SHP77 (cell line): ENCODE results near the gene BACH2.
A peak's percentile ranks its signal among the peaks of the same experiment; 100 is the strongest.
"Not testable (repeated sequence)": the region's sequence is repeated elsewhere in the genome, so short reads cannot be mapped to it uniquely, and the experiment has no call there.

Source experiments
- DNase-seq, 2 experiments: peaks; one replicate each; lab custom pipeline; 2025; lab: John Stamatoyannopoulos, UW

Gene BACH2

GRCh38 chr6:90209527-90209926 is 87.1 kb downstream of the BACH2 start:
- DNase-seq = no peak

GRCh38 chr6:90208690-90209089 is 88.0 kb downstream of the BACH2 start:
- not testable (repeated sequence) for DNase-seq

- no peak for DNase-seq
These were observed 92.2 kb downstream of the BACH2 start for GRCh38 chr6:90204327-90205056.

GRCh38 chr6:90203672-90204071 is 93.0 kb downstream of the BACH2 start:
- no peak for DNase-seq

GRCh38 chr6:90202156-90202555 is 94.5 kb downstream of the BACH2 start:
- no peak for DNase-seq

GRCh38 chr6:90199900-90200299 is 96.7 kb downstream of the BACH2 start:
- no peak for DNase-seq

GRCh38 chr6:90198758-90199425 is 97.8 kb downstream of the BACH2 start:
- no peak for DNase-seq

GRCh38 chr6:90197854-90198496 is 98.7 kb downstream of the BACH2 start:
- DNase-seq = peak; percentile 75 to 80

- DNase-seq = no peak
These were observed 101.4 kb downstream of the BACH2 start for GRCh38 chr6:90195094-90195829.

GRCh38 chr6:90194371-90194841 is 102.2 kb downstream of the BACH2 start:
- no peak for DNase-seq

- no peak for DNase-seq
These were observed 103.3 kb downstream of the BACH2 start for GRCh38 chr6:90193359-90193758.

- no peak for DNase-seq
These were observed 103.8 kb downstream of the BACH2 start for GRCh38 chr6:90192857-90193256.

GRCh38 chr6:90190752-90191395 is 105.8 kb downstream of the BACH2 start:
- DNase-seq = no peak

GRCh38 chr6:90190131-90190530 is 106.5 kb downstream of the BACH2 start:
- DNase-seq = no peak

- no peak for DNase-seq
These were observed 109.1 kb downstream of the BACH2 start for GRCh38 chr6:90187437-90188121.

GRCh38 chr6:90186637-90187371 is 109.8 kb downstream of the BACH2 start:
- DNase-seq = peak in 1 of 2 experiments; percentile 53

GRCh38 chr6:90186026-90186425 is 110.6 kb downstream of the BACH2 start:
- DNase-seq = no peak

GRCh38 chr6:90184334-90185298 is 112.0 kb downstream of the BACH2 start:
- peak in 1 of 2 experiments; percentile 17 for DNase-seq
